Stimulated activated effector memory CD8-positive, alpha-beta T cell treated with anti-CD3 and anti-CD28 coated beads, Interleukin-12 subunit alpha, Interleukin-12 subunit beta, amount 100 ng/mL, for 72 hours (primary cell): Measurements from ENCODE around the gene SLC37A2.

Experiments
- ATAC-seq: fragments of 150-1000 bp; cut with Tn5 transposase; 2 replicates; pipeline ENCODE4 v1.10.0; 2021
- DNase-seq, 2 donors: peaks; one replicate each; pipeline ENCODE4 v3.0.0; 2021 to 2022; ENCODE audit warnings: low spot score in 2 of 2
- H3K27ac Mint-ChIP-seq: one replicate; pipeline ENCODE4 v1.8.0; 2022; ENCODE audit warnings: mild to moderate bottlenecking, mixed read lengths
- H3K36me3 Mint-ChIP-seq: one replicate; pipeline ENCODE4 v1.8.0; 2022; ENCODE audit warnings: mild to moderate bottlenecking, mixed read lengths
- H3K4me1 Mint-ChIP-seq: one replicate; pipeline ENCODE4 v1.8.0; 2022; ENCODE audit warnings: mixed read lengths
- H3K4me3 Mint-ChIP-seq: one replicate; pipeline ENCODE4 v1.8.0; 2022; ENCODE audit warnings: mild to moderate bottlenecking, mixed read lengths
- H3K9me3 Mint-ChIP-seq: one replicate; pipeline ENCODE4 v1.8.0; 2022; ENCODE audit warnings: mixed read lengths

The SLC37A2 gene

DNA sequence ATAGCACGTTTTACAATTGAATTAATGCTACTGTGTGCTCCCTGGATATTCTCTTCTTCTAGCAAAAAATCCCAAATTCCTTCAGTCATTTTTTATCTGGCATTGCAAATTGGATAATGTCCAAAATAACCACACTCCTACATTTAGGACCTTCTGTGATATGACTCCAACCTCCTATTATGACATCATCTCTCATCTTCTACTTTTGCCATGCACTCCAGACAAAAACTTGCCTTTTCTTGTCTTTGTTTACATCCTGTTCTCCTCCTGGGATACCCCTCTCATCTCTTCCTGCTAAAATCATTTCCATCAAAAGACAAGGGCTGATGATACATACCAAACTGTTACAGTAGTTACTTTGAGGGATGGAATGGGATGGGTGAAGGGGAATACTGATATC, 69.0 kb downstream of the SLC37A2 start:
- no peak for ATAC-seq
- no peak overlapping the region for H3K27ac Mint-ChIP-seq

DNA sequence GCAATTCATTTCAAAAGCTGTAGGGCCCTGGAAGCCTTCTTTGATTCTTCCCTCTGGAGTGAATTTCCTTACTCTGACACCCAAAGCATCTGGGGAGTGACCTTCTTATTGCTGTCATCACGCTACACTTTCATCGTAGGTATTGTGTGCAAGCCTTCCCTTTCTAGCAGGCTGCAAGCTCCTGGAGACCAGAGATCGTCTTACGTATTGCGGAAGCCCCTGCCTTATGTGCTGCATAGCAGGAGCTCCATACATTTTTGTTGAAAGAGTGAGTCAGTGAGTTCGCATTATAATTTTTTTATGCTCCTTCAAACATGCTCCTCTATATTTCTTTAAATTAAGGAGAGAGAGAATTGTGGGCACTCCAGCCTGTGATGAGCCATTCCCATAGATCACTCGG, 69.5 kb downstream of the SLC37A2 start:
- DNase-seq (no peak), ATAC-seq (no peak)
- no peak overlapping the region for H3K4me3 Mint-ChIP-seq
- no peak overlapping the region for H3K27ac Mint-ChIP-seq
- H3K36me3 Mint-ChIP-seq = no peaks in the 10 kb centered on the region
- H3K9me3 Mint-ChIP-seq = no peaks in the 10 kb centered on the region
- H3K4me1 Mint-ChIP-seq = no peaks in the 10 kb centered on the region

More for the DNA sequence above, 69.0 kb downstream of the SLC37A2 start:
- Mint-ChIP-seq H3K9me3 (no peaks in the 10 kb centered on the region), H3K4me3 (no peak overlapping the region), H3K4me1 (no peaks in the 10 kb centered on the region), H3K36me3 (no peaks in the 10 kb centered on the region)
- DNase-seq = no peak

DNA sequence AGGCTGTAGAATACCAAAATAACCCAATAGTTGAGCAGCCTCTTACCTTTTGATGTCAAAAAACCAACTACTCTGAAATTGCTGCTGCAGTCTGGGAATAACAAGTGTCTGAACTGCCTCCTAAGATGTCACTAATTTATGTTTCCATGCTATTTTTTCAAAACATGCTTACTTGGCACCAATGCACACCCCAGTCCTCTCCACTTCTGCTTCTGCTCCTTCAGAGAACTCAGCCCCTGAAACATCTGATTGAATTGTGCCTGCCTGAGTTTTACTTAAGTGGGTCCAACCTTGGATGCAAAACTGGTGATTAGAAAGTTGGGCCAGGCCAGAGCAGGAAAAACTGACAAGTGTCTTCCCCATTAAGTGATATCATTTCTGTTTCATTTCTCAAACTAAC, 72.9 kb downstream of the SLC37A2 start:
- Mint-ChIP-seq H3K4me3 (no peak overlapping the region), H3K9me3 (no peaks in the 10 kb centered on the region), H3K4me1 (no peaks in the 10 kb centered on the region), H3K27ac (no peak overlapping the region), H3K36me3 (no peaks in the 10 kb centered on the region)
- ATAC-seq (no peak), DNase-seq (no peak)

DNA sequence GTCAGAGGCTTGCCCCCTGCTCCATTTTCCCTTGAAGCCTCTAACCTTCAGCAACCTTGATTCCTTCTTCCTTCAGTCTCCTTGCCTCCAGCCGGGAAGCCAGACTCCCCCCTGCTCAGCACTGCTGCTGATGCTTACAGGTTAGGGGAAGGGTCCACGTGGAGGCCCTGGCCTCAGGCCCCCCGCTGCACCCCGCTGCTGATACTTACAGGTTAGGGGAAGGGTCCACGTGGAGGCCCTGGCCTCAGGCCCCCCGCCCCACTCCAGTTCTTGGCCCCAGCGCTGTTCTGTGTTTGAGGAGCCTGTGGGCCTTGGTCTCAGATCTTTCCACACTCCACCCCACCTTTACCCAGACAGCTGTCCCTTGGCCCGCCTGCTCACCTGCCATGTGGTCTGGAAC, 75.9 kb downstream of the SLC37A2 start:
- peaks cover 8% of the 10 kb centered on the region for H3K4me1 Mint-ChIP-seq
- ATAC-seq = peak; percentile 14
- DNase-seq = no peak
- no peak overlapping the region for H3K27ac Mint-ChIP-seq
- H3K9me3 Mint-ChIP-seq = no peaks in the 10 kb centered on the region
- no peak overlapping the region for H3K4me3 Mint-ChIP-seq
- no peaks in the 10 kb centered on the region for H3K36me3 Mint-ChIP-seq

DNA sequence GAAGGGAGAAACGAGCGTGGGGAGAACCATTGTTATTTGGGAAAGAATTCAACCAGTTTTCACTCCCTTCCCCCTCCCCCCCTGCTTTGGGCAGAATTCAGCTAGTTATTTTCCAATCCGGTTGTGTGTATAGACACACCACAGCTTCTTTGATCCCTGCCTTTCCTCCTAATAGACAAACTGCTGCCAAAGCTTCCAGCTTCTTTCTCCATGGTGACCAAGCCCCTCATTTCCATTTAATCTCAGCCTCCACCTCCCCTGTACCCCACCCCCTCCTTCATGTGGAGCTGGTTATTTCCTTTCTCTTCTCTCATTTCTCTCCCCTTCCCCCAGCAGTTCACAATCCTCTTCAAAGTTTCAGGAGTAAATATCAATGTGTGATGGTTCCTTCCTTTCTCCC, 76.7 kb downstream of the SLC37A2 start:
- Mint-ChIP-seq H3K4me3 (no peak overlapping the region), H3K27ac (no peak overlapping the region), H3K9me3 (no peaks in the 10 kb centered on the region), H3K36me3 (no peaks in the 10 kb centered on the region), H3K4me1 (peaks cover 8% of the 10 kb centered on the region)
- DNase-seq (no peak), ATAC-seq (no peak)
